Cortex of kidney (tissue), 1 donor: ENCODE measurements around the gene S100A6.

Experiments used
- DNase-seq: peaks from one replicate; lab custom pipeline; 2025; lab: John Stamatoyannopoulos, UW

Gene S100A6

GRCh38 chr1:153503766-153504165, 32.0 kb downstream of the S100A6 start:
- no peak for DNase-seq

- DNase-seq: no peak
Observed at GRCh38 chr1:153498746-153499145, 37.0 kb downstream of the S100A6 start.

GRCh38 chr1:153495536-153495935, 40.3 kb downstream of the S100A6 start:
- DNase-seq: no peak

- no peak for DNase-seq
Observed at GRCh38 chr1:153494976-153495535, 40.7 kb downstream of the S100A6 start.

GRCh38 chr1:153493343-153493960, 42.3 kb downstream of the S100A6 start:
- no peak for DNase-seq

GRCh38 chr1:153490272-153491051, 45.3 kb downstream of the S100A6 start:
- DNase-seq: no peak

- no peak for DNase-seq
Observed at GRCh38 chr1:153488731-153489130, 47.1 kb downstream of the S100A6 start.

GRCh38 chr1:153487707-153488106, 48.1 kb downstream of the S100A6 start:
- no peak for DNase-seq

- DNase-seq: no peak
Observed at GRCh38 chr1:153485863-153486262, 49.9 kb downstream of the S100A6 start.
